Cardiac muscle cell (in vitro differentiated cells and primary cell): Measurements from ENCODE around the gene KRTAP13-4. TPM values are rescaled to one million over a fixed set of nuclear protein-coding genes. Genes with fewer than 3 reads are reported as not detected.
A peak's percentile ranks its signal among the peaks of the same experiment; 100 is the strongest.

Experiments used
- DNase-seq, 2 donors: peaks; one replicate each; pipeline versions ENCODE4 v3.0.0 to v3.0.0-alpha.2; 2010 to 2017; ENCODE audit warnings: low read depth in 1 of 2, low spot score in 1 of 2
- H3K27ac ChIP-seq: fragments of 200-600 bp; sonication (generic); 2 replicates; pipeline ENCODE4 v1.5.1; 2016
- H3K27me3 ChIP-seq: fragments of 200-600 bp; sonication (generic); 2 replicates; pipeline ENCODE4 v1.6.0; 2016; ENCODE audit warnings: control low read depth
- H3K36me3 ChIP-seq: fragments of 200-600 bp; sonication (generic); 2 replicates; pipeline ENCODE4 v1.5.1; 2016; ENCODE audit warnings: control low read depth
- H3K4me1 ChIP-seq: fragments of 200-600 bp; sonication (generic); 2 replicates; pipeline ENCODE4 v1.8.1; 2017; ENCODE audit warnings: low read depth, mild to moderate bottlenecking, mixed run types
- H3K4me3 ChIP-seq: fragments of 200-600 bp; sonication (generic); 2 replicates; pipeline ENCODE4 v1.5.1; 2016; ENCODE audit warnings: mild to moderate bottlenecking
- H3K9me3 ChIP-seq: fragments of 200-600 bp; sonication (generic); 2 replicates; pipeline ENCODE4 v1.5.1; 2017; ENCODE audit warnings: low read depth, mild to moderate bottlenecking, control low read depth
- CTCF ChIP-seq: IDR thresholded peaks from 2 replicates; pipeline ENCODE4 v1.5.1; 2012; ENCODE audit warnings: low read depth, mild to moderate bottlenecking, low read length
- polyA plus RNA-seq: library from polyadenylated mRNA; unstranded; fragments of >200 nt; fragmentation: Nextera tagmentation; extraction: Ambion mirVana; gene quantifications from 2 replicates; pipeline ENCODE4 v1.2.1, GENCODE V29; 2016
- total RNA-seq: library from RNA; depleted of rRNA; stranded (reverse); fragments of >200 nt; gene quantifications from 2 replicates; pipeline ENCODE4 v1.2.3, GENCODE V29; 2016

The KRTAP13-4 gene
- total and polyA plus RNA-seq, 2 experiments from 2014 or later, result not detected

GRCh38 chr21:30468900-30469714 lies 39.1 kb downstream of the KRTAP13-4 start:
- no peaks in the 10 kb centered on the region for H3K9me3 ChIP-seq
- no peaks in the 10 kb centered on the region for H3K4me1 ChIP-seq
- H3K27ac ChIP-seq, result no peak overlapping the region
- no peaks in the 10 kb centered on the region for H3K36me3 ChIP-seq
- no peak overlapping the region for H3K4me3 ChIP-seq
- no peak for DNase-seq
- no peaks in the 10 kb centered on the region for H3K27me3 ChIP-seq
- TF ChIP-seq CTCF, result no peak

GRCh38 chr21:30478004-30478403 lies 48.0 kb downstream of the KRTAP13-4 start:
- peak in 1 of 2 donors; percentile 12 for DNase-seq
- no peaks in the 10 kb centered on the region for H3K9me3 ChIP-seq
- TF ChIP-seq CTCF, result no peak
- no peaks in the 10 kb centered on the region for H3K36me3 ChIP-seq
- no peak overlapping the region for H3K4me3 ChIP-seq
- no peak overlapping the region for H3K27ac ChIP-seq
- no peaks in the 10 kb centered on the region for H3K27me3 ChIP-seq
- H3K4me1 ChIP-seq, result peaks cover 29% of the 10 kb centered on the region

DNA sequence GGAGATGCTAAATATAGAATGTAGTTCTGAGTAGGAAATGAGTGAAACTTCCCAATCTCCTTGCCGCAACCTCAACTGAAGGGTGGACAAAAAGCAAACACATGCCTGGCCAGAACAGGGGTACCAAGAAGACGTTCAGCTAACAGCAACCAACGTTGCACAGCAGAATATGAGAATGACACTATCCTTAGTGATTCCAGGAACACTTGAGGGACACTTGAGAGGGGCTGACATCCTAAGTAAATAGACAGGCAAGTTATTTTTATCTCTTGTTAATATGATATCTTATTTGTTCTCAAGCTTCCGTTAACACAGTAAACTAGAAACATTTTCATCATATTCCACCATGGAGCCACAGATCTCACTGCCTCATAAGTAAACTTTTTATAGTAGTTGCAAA lies 49.2 kb downstream of the KRTAP13-4 start:
- Histone ChIP-seq H3K36me3 (no peaks in the 10 kb centered on the region), H3K4me3 (no peak overlapping the region), H3K9me3 (no peaks in the 10 kb centered on the region), H3K4me1 (peaks cover 29% of the 10 kb centered on the region), H3K27ac (no peak overlapping the region), H3K27me3 (no peaks in the 10 kb centered on the region)
- TF ChIP-seq CTCF, result no peak
- no peak for DNase-seq

- Histone ChIP-seq H3K4me1 (peaks cover 29% of the 10 kb centered on the region), H3K36me3 (no peaks in the 10 kb centered on the region), H3K9me3 (no peaks in the 10 kb centered on the region), H3K27me3 (no peaks in the 10 kb centered on the region), H3K4me3 (no peak within 1 kb of the TSS), H3K27ac (no peak within 1 kb of the TSS)
- TF ChIP-seq CTCF, result no peak
- no peak for DNase-seq
These were observed 50.1 kb downstream of the KRTAP13-4 start, which contains the start of gene KRTAP19-1 for GRCh38 chr21:30480145-30480544. TSS of gene KRTAP19-1 (minus strand) at chr21:30480367. CDS start at chr21:30480317, 50 bp downstream.

Other genes with a start within 250 kb of the KRTAP13-4 start
- gene CLDN8, start 214.1 kb upstream of the KRTAP13-4 start, total RNA-seq, result not detected in 2 replicates
- gene CLDN8, start 214.1 kb upstream of the KRTAP13-4 start, polyA plus RNA-seq, result not detected in 2 replicates
- gene KRTAP24-1, start 147.3 kb upstream of the KRTAP13-4 start, total RNA-seq, result not detected in 2 replicates
- not detected in 2 replicates for gene KRTAP24-1, start 147.3 kb upstream of the KRTAP13-4 start, polyA plus RNA-seq
- not detected in 2 replicates for gene KRTAP25-1, start 140.7 kb upstream of the KRTAP13-4 start, total RNA-seq
- gene KRTAP25-1, start 140.7 kb upstream of the KRTAP13-4 start, polyA plus RNA-seq, result not detected in 2 replicates
- gene KRTAP26-1, start 109.9 kb upstream of the KRTAP13-4 start, total RNA-seq, result not detected in 2 replicates
- not detected in 2 replicates for gene KRTAP26-1, start 109.9 kb upstream of the KRTAP13-4 start, polyA plus RNA-seq
- gene KRTAP27-1, start 92.5 kb upstream of the KRTAP13-4 start, total RNA-seq, result not detected in 2 replicates
- not detected in 2 replicates for gene KRTAP27-1, start 92.5 kb upstream of the KRTAP13-4 start, polyA plus RNA-seq
- gene KRTAP23-1, start 81.6 kb upstream of the KRTAP13-4 start, total RNA-seq, result not detected in 2 replicates
- gene KRTAP23-1, start 81.6 kb upstream of the KRTAP13-4 start, polyA plus RNA-seq, result not detected in 2 replicates
- not detected in 2 replicates for gene KRTAP13-2, start 57.9 kb upstream of the KRTAP13-4 start, total RNA-seq
- not detected in 2 replicates for gene KRTAP13-2, start 57.9 kb upstream of the KRTAP13-4 start, polyA plus RNA-seq
- gene KRTAP13-1, start 34.2 kb upstream of the KRTAP13-4 start, total RNA-seq, result not detected in 2 replicates
- not detected in 2 replicates for gene KRTAP13-1, start 34.2 kb upstream of the KRTAP13-4 start, polyA plus RNA-seq
- not detected in 2 replicates for gene KRTAP13-3, start 4.3 kb upstream of the KRTAP13-4 start, total RNA-seq
- not detected in 2 replicates for gene KRTAP13-3, start 4.3 kb upstream of the KRTAP13-4 start, polyA plus RNA-seq
- not detected in 2 replicates for gene KRTAP15-1, start 10.1 kb downstream of the KRTAP13-4 start, total RNA-seq
- not detected in 2 replicates for gene KRTAP15-1, start 10.1 kb downstream of the KRTAP13-4 start, polyA plus RNA-seq
- not detected in 2 replicates for gene KRTAP19-1, start 50.1 kb downstream of the KRTAP13-4 start, total RNA-seq
- not detected in 2 replicates for gene KRTAP19-1, start 50.1 kb downstream of the KRTAP13-4 start, polyA plus RNA-seq
- not detected in 2 replicates for gene KRTAP19-2, start 57.2 kb downstream of the KRTAP13-4 start, total RNA-seq
- gene KRTAP19-2, start 57.2 kb downstream of the KRTAP13-4 start, polyA plus RNA-seq, result not detected in 2 replicates
- gene KRTAP19-3, start 61.8 kb downstream of the KRTAP13-4 start, total RNA-seq, result not detected in 2 replicates
- gene KRTAP19-3, start 61.8 kb downstream of the KRTAP13-4 start, polyA plus RNA-seq, result not detected in 2 replicates
- gene KRTAP19-4, start 66.9 kb downstream of the KRTAP13-4 start, total RNA-seq, result not detected in 2 replicates
- not detected in 2 replicates for gene KRTAP19-4, start 66.9 kb downstream of the KRTAP13-4 start, polyA plus RNA-seq
- not detected in 2 replicates for gene KRTAP19-5, start 71.9 kb downstream of the KRTAP13-4 start, total RNA-seq
- not detected in 2 replicates for gene KRTAP19-5, start 71.9 kb downstream of the KRTAP13-4 start, polyA plus RNA-seq
- not detected in 2 replicates for gene KRTAP19-6, start 111.6 kb downstream of the KRTAP13-4 start, total RNA-seq
- gene KRTAP19-6, start 111.6 kb downstream of the KRTAP13-4 start, polyA plus RNA-seq, result not detected in 2 replicates
- not detected in 2 replicates for gene KRTAP19-7, start 131.1 kb downstream of the KRTAP13-4 start, total RNA-seq
- not detected in 2 replicates for gene KRTAP19-7, start 131.1 kb downstream of the KRTAP13-4 start, polyA plus RNA-seq
- gene KRTAP22-2, start 160.2 kb downstream of the KRTAP13-4 start, total RNA-seq, result not detected in 2 replicates
- not detected in 2 replicates for gene KRTAP22-2, start 160.2 kb downstream of the KRTAP13-4 start, polyA plus RNA-seq
- not detected in 2 replicates for gene KRTAP6-3, start 162.2 kb downstream of the KRTAP13-4 start, total RNA-seq
- not detected in 2 replicates for gene KRTAP6-3, start 162.2 kb downstream of the KRTAP13-4 start, polyA plus RNA-seq
- not detected in 2 replicates for gene KRTAP6-2, start 168.7 kb downstream of the KRTAP13-4 start, total RNA-seq
- gene KRTAP6-2, start 168.7 kb downstream of the KRTAP13-4 start, polyA plus RNA-seq, result not detected in 2 replicates
- gene KRTAP22-1, start 170.9 kb downstream of the KRTAP13-4 start, total RNA-seq, result not detected in 2 replicates
- gene KRTAP22-1, start 170.9 kb downstream of the KRTAP13-4 start, polyA plus RNA-seq, result not detected in 2 replicates
- gene KRTAP6-1, start 183.7 kb downstream of the KRTAP13-4 start, total RNA-seq, result not detected in 2 replicates
- gene KRTAP6-1, start 183.7 kb downstream of the KRTAP13-4 start, polyA plus RNA-seq, result not detected in 2 replicates
- not detected in 2 replicates for gene KRTAP20-1, start 186.2 kb downstream of the KRTAP13-4 start, total RNA-seq
- not detected in 2 replicates for gene KRTAP20-1, start 186.2 kb downstream of the KRTAP13-4 start, polyA plus RNA-seq
- not detected in 2 replicates for gene KRTAP20-4, start 190.4 kb downstream of the KRTAP13-4 start, total RNA-seq
- not detected in 2 replicates for gene KRTAP20-4, start 190.4 kb downstream of the KRTAP13-4 start, polyA plus RNA-seq
- gene KRTAP20-2, start 205.0 kb downstream of the KRTAP13-4 start, total RNA-seq, result not detected in 2 replicates
- gene KRTAP20-2, start 205.0 kb downstream of the KRTAP13-4 start, polyA plus RNA-seq, result not detected in 2 replicates
- gene KRTAP20-3, start 212.6 kb downstream of the KRTAP13-4 start, total RNA-seq, result not detected in 2 replicates
- not detected in 2 replicates for gene KRTAP20-3, start 212.6 kb downstream of the KRTAP13-4 start, polyA plus RNA-seq